ENCODE results near the gene ORM1.

The ORM1 gene

GRCh38 chr9:114299286-114300152 is 23.4 kb upstream of the ORM1 start:
- Histone ChIP-seq H3K36me3 (ENCODE audit: control insufficient read depth in 2 of 2, insufficient read depth in 2 of 2, low read length in 2 of 2) (no peaks in the 10 kb centered on the region), H3K4me1 (ENCODE audit: control insufficient read depth in 2 of 2, insufficient read depth in 2 of 2, low read length in 2 of 2) (no peaks in the 10 kb centered on the region), H3K27ac (ENCODE audit: low read depth in 2 of 2, low read length in 2 of 2) (no peak overlapping the region), H3K9me3 (ENCODE audit: control insufficient read depth in 2 of 2, low read length in 2 of 2) (peaks cover 0 to 5% of the 10 kb centered on the region in 2 donors), H3K9ac (ENCODE audit: low read depth in 1 of 2, low read length in 2 of 2) (no peak overlapping the region), H3K27me3 (ENCODE audit: control insufficient read depth in 2 of 2, insufficient read depth in 2 of 2, low read length in 2 of 2) (no peaks in the 10 kb centered on the region), H3K4me3 (ENCODE audit: low read length in 2 of 2) (no peak overlapping the region)

GRCh38 chr9:114300153-114300845 is 22.6 kb upstream of the ORM1 start:
- Histone ChIP-seq H3K4me3 (ENCODE audit: low read length in 2 of 2) (no peak overlapping the region), H3K36me3 (ENCODE audit: control insufficient read depth in 2 of 2, insufficient read depth in 2 of 2, low read length in 2 of 2) (no peaks in the 10 kb centered on the region), H3K4me1 (ENCODE audit: control insufficient read depth in 2 of 2, insufficient read depth in 2 of 2, low read length in 2 of 2) (no peaks in the 10 kb centered on the region), H3K9me3 (ENCODE audit: control insufficient read depth in 2 of 2, low read length in 2 of 2) (no peaks in the 10 kb centered on the region), H3K27me3 (ENCODE audit: control insufficient read depth in 2 of 2, insufficient read depth in 2 of 2, low read length in 2 of 2) (no peaks in the 10 kb centered on the region), H3K27ac (ENCODE audit: low read depth in 2 of 2, low read length in 2 of 2) (no peak overlapping the region), H3K9ac (ENCODE audit: low read depth in 1 of 2, low read length in 2 of 2) (no peak overlapping the region)

DNA sequence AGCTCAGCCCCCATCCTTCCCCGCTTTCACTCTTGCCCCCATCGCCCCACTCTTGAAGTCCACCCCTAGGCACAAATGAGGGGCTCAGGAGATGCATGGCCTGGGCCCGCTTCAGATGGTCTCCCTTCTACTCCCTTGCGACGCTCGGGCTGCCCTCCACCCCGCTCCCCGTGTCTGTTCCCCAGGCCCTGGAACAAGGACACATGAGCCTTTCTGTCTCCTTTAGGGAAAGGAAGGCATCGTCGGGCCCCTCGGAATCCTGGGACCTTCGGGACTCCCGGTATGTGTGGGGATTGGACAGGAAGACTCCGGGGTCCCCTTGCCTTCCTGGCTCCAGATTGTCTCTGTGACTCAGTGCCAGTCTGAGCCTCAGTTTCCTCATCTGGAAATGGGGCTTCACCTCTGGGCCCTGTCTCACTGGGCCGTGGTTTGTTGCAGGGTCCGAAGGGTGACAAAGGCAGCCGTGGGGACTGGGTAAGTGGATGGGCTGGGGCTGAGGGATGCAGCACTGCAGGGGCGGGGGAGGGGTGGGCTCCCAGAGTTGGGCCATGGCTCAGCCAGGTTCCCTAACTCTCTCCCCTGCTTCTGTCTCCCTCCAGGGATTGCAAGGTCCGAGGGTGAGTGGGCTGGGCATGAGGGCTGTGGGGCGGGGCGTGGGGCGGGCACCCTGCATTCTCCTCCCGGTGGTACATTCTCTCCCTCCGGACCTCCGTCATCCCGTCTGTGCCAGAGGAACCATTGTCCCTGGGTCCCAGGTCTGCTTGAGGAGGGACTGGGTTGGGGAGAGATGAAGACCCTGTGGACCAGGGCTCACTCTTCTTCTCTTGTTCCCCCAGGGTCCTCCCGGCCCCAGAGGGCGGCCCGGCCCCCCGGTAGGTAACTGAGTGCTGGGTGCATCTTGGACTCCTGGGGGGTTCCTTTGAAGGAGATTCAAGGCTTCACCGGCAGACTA is 21.8 kb upstream of the ORM1 start:
- Histone ChIP-seq H3K27me3 (ENCODE audit: control insufficient read depth in 2 of 2, insufficient read depth in 2 of 2, low read length in 2 of 2) (no peaks in the 10 kb centered on the region), H3K4me3 (ENCODE audit: low read length in 2 of 2) (no peak overlapping the region), H3K9me3 (ENCODE audit: control insufficient read depth in 2 of 2, low read length in 2 of 2) (no peaks in the 10 kb centered on the region), H3K9ac (ENCODE audit: low read depth in 1 of 2, low read length in 2 of 2) (no peak overlapping the region), H3K27ac (ENCODE audit: low read depth in 2 of 2, low read length in 2 of 2) (no peak overlapping the region), H3K4me1 (ENCODE audit: control insufficient read depth in 2 of 2, insufficient read depth in 2 of 2, low read length in 2 of 2) (peaks cover 0 to 2% of the 10 kb centered on the region in 2 donors), H3K36me3 (ENCODE audit: control insufficient read depth in 2 of 2, insufficient read depth in 2 of 2, low read length in 2 of 2) (no peaks in the 10 kb centered on the region)

GRCh38 chr9:114301798-114302565 is 20.9 kb upstream of the ORM1 start:
- Histone ChIP-seq H3K9ac (ENCODE audit: low read depth in 1 of 2, low read length in 2 of 2) (no peak overlapping the region), H3K27me3 (ENCODE audit: control insufficient read depth in 2 of 2, insufficient read depth in 2 of 2, low read length in 2 of 2) (no peaks in the 10 kb centered on the region), H3K27ac (ENCODE audit: low read depth in 2 of 2, low read length in 2 of 2) (no peak overlapping the region), H3K4me1 (ENCODE audit: control insufficient read depth in 2 of 2, insufficient read depth in 2 of 2, low read length in 2 of 2) (peaks cover 0 to 2% of the 10 kb centered on the region in 2 donors), H3K9me3 (ENCODE audit: control insufficient read depth in 2 of 2, low read length in 2 of 2) (no peaks in the 10 kb centered on the region), H3K36me3 (ENCODE audit: control insufficient read depth in 2 of 2, insufficient read depth in 2 of 2, low read length in 2 of 2) (no peaks in the 10 kb centered on the region), H3K4me3 (ENCODE audit: low read length in 2 of 2) (no peak overlapping the region)

DNA sequence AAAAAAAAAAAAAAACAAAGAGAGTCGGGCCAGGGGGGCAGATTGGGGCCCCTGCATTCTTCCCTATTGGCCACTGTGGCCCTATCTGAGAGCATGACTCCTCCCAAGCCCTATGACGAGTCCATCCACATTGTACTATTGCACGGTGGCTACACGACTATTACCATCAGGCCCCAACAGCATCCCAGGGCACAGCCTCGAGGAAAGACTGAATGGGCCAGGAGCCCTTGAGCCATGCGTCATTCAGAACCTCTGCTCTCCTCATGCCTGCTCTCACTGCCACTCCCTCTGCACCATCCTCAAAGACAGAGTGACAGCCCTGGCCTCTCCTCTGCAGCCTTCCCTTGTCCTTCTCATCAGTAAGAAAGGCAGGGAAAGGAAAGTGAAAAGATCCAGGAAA is 20.2 kb upstream of the ORM1 start:
- Histone ChIP-seq H3K9ac (ENCODE audit: low read depth in 1 of 2, low read length in 2 of 2) (no peak overlapping the region), H3K4me3 (ENCODE audit: low read length in 2 of 2) (no peak overlapping the region), H3K36me3 (ENCODE audit: control insufficient read depth in 2 of 2, insufficient read depth in 2 of 2, low read length in 2 of 2) (no peaks in the 10 kb centered on the region), H3K4me1 (ENCODE audit: control insufficient read depth in 2 of 2, insufficient read depth in 2 of 2, low read length in 2 of 2) (peaks cover 0 to 2% of the 10 kb centered on the region in 2 donors), H3K9me3 (ENCODE audit: control insufficient read depth in 2 of 2, low read length in 2 of 2) (no peaks in the 10 kb centered on the region), H3K27ac (ENCODE audit: low read depth in 2 of 2, low read length in 2 of 2) (no peak overlapping the region), H3K27me3 (ENCODE audit: control insufficient read depth in 2 of 2, insufficient read depth in 2 of 2, low read length in 2 of 2) (no peaks in the 10 kb centered on the region)

DNA sequence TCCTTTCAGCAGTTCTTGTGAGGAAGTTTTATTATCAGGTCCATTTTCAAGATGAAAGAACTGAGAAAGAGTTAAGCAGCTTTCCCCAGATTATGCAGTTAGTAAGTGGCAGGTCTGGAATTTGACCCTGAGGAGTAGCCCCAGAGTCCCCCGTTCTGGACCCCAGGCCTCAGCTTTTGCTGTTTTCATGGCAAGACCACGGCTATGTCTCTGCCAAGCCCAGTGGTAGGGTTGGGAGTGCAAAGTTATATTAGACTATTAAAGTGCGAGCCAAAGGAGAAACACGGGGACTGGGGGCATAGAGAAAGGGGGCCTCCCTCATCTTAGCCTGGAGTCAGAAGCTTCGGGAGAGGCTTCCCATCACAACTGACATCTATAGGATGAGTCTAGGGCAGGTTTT is 19.3 kb upstream of the ORM1 start:
- Histone ChIP-seq H3K27ac (ENCODE audit: low read depth in 2 of 2, low read length in 2 of 2) (no peak overlapping the region), H3K9me3 (ENCODE audit: control insufficient read depth in 2 of 2, low read length in 2 of 2) (no peaks in the 10 kb centered on the region), H3K4me3 (ENCODE audit: low read length in 2 of 2) (no peak overlapping the region), H3K27me3 (ENCODE audit: control insufficient read depth in 2 of 2, insufficient read depth in 2 of 2, low read length in 2 of 2) (no peaks in the 10 kb centered on the region), H3K4me1 (ENCODE audit: control insufficient read depth in 2 of 2, insufficient read depth in 2 of 2, low read length in 2 of 2) (peaks cover 0 to 2% of the 10 kb centered on the region in 2 donors), H3K9ac (ENCODE audit: low read depth in 1 of 2, low read length in 2 of 2) (no peak overlapping the region), H3K36me3 (ENCODE audit: control insufficient read depth in 2 of 2, insufficient read depth in 2 of 2, low read length in 2 of 2) (no peaks in the 10 kb centered on the region)

- Histone ChIP-seq H3K36me3 (ENCODE audit: control insufficient read depth in 2 of 2, insufficient read depth in 2 of 2, low read length in 2 of 2) (no peaks in the 10 kb centered on the region), H3K9me3 (ENCODE audit: control insufficient read depth in 2 of 2, low read length in 2 of 2) (no peaks in the 10 kb centered on the region), H3K27me3 (ENCODE audit: control insufficient read depth in 2 of 2, insufficient read depth in 2 of 2, low read length in 2 of 2) (no peaks in the 10 kb centered on the region), H3K4me1 (ENCODE audit: control insufficient read depth in 2 of 2, insufficient read depth in 2 of 2, low read length in 2 of 2) (peaks cover 0 to 2% of the 10 kb centered on the region in 2 donors), H3K27ac (ENCODE audit: low read depth in 2 of 2, low read length in 2 of 2) (no peak overlapping the region), H3K9ac (ENCODE audit: low read depth in 1 of 2, low read length in 2 of 2) (no peak overlapping the region), H3K4me3 (ENCODE audit: low read length in 2 of 2) (no peak overlapping the region)
Observed at GRCh38 chr9:114303977-114304376, 18.9 kb upstream of the ORM1 start.

DNA sequence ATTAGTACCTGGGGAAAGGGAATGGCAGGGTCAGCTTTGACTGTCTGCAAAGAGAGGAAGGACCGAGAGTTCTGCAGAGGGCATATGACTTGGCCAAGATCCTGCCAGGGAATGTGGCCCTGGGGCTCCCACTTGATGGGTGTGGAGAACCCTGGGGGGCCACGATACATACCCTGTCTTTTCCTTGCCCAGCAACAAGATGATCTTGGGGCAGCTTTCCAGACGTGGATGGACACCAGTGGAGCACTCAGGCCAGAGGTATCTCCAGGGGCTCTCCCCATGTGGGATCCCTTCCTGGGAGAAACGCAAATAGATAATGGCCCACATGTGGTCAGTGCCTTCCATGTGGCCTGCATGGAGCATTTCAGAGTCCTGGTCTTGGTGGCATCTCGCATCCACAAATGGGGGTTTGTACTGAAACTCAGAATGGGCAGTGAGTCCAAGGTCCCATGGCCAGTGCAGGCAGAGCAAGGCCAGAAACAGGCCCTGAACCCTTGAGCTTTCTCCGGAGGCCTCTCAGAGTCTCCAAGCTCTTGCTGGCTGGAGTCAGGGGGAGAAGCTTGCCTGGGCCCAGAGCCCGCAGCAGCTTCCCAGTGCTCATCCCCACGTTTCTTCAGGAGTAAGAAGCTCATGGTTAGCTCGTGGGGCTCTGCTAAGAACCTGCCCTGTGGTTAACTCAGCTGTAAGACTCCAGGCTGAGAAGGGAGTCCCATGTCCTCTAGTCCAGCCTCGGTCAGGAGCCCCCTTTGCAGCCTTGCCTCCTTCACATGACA is 18.3 kb upstream of the ORM1 start:
- Histone ChIP-seq H3K9me3 (ENCODE audit: control insufficient read depth in 2 of 2, low read length in 2 of 2) (no peaks in the 10 kb centered on the region), H3K27me3 (ENCODE audit: control insufficient read depth in 2 of 2, insufficient read depth in 2 of 2, low read length in 2 of 2) (no peaks in the 10 kb centered on the region), H3K4me1 (ENCODE audit: control insufficient read depth in 2 of 2, insufficient read depth in 2 of 2, low read length in 2 of 2) (peaks cover 0 to 2% of the 10 kb centered on the region in 2 donors), H3K9ac (ENCODE audit: low read depth in 1 of 2, low read length in 2 of 2) (no peak overlapping the region), H3K4me3 (ENCODE audit: low read length in 2 of 2) (no peak overlapping the region), H3K36me3 (ENCODE audit: control insufficient read depth in 2 of 2, insufficient read depth in 2 of 2, low read length in 2 of 2) (no peaks in the 10 kb centered on the region), H3K27ac (ENCODE audit: low read depth in 2 of 2, low read length in 2 of 2) (no peak overlapping the region)

GRCh38 chr9:114307899-114308267 is 15.0 kb upstream of the ORM1 start:
- Histone ChIP-seq H3K27ac (ENCODE audit: low read depth in 2 of 2, low read length in 2 of 2) (no peak overlapping the region), H3K36me3 (ENCODE audit: control insufficient read depth in 2 of 2, insufficient read depth in 2 of 2, low read length in 2 of 2) (no peaks in the 10 kb centered on the region), H3K4me3 (ENCODE audit: low read length in 2 of 2) (no peak overlapping the region), H3K4me1 (ENCODE audit: control insufficient read depth in 2 of 2, insufficient read depth in 2 of 2, low read length in 2 of 2) (peaks cover 0 to 2% of the 10 kb centered on the region in 2 donors), H3K27me3 (ENCODE audit: control insufficient read depth in 2 of 2, insufficient read depth in 2 of 2, low read length in 2 of 2) (no peaks in the 10 kb centered on the region), H3K9ac (ENCODE audit: low read depth in 1 of 2, low read length in 2 of 2) (no peak overlapping the region), H3K9me3 (ENCODE audit: control insufficient read depth in 2 of 2, low read length in 2 of 2) (no peaks in the 10 kb centered on the region)
